ENCODE measurements around the gene ZBTB7C.

The ZBTB7C gene

DNA sequence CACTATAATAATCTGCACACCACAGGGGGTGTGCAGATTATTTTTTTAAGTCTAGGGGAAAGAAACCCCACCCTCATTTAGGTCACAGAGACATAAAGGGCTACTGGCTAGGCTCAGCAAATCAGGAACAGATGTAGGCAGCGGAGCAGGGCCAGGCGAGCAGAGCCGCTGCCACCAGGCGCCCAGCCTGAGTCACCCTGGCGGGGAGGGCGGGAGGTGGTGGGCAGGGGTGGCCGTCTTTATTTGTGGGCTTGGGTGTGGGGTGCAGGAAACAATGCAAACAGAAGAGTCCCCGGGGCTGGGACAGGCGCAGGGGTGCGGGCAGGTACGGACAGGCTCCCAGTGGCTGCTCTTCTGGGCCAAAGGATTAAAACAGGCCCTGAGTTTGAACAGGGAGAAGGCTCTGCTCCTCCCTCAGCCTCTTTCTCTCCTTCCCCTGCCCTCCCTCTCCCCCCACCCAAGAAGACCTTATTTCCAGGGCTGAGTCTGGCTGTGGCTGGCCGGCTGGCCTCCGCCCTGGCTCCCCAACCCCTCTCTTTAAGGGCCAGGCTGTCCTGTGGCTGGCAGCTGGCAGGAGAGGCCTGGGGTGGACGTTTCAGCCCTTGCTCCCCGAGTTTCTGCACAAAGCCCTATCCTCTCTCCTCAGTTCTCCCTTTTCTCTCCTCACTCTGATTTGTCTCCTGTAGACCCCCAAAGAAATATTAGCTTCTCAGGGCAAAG is 335.8 kb downstream of the ZBTB7C start:
- DNase-seq, result no peak

DNA sequence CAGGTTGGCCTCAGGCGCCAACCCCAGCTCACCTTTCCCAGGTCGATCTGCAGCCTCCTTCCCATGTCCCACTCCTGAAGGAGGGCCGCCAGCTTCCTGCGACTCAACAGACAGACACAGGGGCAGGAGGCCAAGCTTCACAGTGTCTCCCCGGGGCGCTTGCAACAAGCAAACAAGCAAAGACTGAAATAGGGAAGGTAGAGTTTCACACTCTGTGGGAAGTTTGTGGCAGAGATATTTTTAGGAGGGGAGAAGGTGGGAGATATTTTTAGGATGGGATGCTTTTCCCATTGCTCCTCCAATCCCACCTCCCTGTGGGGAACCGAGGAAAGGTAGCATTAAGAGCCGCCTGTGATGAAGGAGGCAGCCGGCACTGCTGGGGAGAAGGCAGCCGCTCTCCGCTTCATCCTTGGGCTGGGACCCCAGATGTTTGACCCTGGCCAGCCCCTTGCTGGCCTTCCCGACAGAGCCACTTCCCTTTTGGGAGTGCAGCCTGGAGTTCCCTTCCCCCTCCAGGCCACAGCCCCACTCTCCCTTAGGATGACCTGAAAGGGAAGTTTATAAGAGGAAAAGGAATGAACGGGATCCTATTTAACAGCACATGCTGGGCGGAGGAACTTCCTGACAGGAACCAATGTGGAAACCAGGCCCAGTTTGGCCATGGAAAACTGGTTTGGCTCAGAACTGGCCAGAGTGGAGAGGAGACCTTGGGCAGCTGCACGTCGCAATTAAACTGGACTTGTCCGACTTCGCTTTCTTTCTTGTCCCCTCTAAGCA is 336.6 kb downstream of the ZBTB7C start:
- DNase-seq, result no peak

DNA sequence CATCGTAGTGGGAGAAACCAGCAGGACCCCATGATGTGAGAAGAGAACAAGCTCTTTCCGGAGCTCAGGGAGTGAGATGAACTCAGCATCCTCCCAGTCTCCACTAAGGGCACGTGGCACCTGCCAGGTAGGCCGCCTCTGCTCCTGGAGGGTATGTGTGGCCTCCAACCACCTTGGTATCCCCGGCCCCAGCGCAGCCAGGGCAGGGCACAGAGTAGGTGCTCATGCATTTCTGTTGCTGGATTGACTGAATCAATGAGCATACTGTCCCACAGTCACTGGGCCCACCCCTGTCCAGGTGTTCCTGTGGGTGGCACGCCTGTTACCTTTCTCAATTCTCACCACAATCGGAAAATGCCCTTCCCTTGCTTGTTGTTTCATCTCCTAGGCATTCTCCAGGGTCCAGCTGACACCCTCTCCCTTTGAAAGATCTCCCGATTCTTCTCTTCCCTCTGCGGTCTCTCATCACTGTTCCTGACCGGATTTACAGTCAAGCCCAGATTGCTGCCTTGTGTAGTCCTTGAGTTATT is 340.2 kb downstream of the ZBTB7C start:
- DNase-seq, result no peak

DNA sequence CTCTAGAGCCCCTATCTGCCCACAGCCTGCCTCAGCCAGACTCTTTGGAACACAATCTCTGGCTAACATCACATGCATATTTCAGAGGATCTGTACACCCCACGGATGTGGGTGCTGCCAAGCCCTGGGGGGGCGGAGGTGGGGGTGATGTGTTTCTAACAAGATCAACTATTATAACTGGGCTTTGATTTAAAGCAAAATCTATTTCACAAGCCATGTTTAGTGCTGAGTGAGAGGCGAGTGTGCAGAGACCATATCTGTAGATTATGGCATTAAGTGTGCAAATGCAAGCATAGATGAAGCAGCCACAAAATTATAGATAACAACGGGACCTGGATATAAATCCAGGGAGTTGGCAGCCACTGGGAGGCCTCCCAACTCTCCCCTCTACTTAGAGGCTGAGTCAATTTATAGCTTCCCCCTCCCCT is 342.9 kb downstream of the ZBTB7C start:
- DNase-seq, result no peak

DNA sequence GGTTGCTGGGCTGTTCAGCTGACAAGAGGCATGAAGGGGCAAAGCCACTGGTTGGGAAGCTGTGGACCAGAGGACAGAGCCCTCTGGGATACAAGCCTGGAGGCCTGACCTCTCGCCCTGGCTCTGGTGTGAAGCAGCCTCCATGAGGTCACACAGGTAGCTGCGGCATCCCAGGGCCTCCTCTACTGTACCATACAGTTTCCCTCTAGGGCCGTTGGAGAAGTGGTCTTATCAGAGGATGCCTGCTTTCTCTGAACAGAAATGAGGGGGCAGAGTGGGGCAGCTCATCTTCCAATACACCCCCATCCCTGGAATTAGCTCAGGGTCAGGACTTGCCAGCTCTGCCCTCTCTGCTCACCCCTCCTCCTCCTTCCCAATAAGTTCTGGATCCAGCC is 343.6 kb downstream of the ZBTB7C start:
- no peak for DNase-seq

DNA sequence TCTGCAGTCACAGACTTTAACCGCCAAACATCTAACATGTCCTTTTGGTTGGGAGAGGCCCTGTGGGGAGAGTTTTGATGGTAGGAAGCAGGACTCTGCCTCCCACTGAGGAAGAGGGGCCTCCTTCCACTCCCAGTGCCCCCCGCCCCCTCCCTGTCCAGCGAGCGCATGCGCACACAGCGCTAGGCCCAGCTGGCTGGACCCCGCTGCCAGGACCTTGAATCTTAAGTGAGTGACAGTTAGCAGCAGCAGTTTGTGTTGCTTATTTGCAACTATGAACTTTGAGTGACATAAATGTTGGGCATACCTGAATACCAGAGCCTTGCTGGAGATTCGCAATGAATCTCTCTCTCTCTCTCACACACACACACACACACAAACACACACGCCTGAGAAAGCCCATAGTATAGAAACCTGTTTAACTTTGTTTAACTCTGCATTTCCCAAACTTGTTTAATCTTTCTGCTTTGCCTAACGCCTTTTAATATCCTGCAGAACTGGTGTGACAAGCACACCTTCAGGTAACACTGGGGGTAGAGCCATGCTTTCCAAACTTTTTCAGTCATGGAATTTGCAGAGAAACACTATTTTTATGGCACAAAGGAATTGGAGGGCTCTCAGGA is 344.1 kb downstream of the ZBTB7C start:
- DNase-seq, result no peak

DNA sequence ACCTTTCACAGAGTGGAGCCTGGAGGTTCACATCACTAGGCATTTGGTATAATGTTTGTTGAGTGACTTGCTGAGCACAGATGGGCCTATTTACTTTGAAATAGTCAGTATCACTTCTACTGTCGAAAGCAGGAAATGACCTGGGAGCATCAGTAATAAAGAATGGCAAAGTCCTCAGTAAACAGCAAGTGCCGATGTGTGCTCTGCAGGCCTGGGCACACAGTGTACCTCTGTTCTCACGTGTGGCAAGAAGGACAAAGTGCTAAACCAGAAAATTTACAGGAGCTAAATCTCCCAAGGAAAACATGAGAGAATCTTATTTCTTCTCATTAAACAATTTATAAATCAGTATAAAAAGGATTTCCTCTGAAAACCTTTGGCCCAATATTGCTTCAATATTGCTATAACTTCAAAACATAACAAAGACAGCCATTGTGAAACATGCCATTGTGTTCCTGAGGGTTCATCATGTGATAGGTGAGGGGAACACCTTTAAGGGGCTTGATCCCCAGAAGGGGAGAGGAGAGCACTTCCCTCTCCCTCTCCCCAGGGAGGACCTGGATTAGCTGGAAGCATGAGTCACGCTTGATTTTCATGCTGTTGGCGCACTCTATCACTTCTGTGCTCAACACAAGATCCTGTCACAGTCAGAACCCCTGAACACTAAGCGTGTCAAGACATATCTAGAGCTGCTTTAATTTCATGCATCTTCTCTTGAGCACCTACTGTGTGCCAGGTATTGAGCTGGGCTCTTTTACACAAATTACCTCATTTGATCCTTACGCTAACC is 347.2 kb downstream of the ZBTB7C start:
- DNase-seq, result no peak

DNA sequence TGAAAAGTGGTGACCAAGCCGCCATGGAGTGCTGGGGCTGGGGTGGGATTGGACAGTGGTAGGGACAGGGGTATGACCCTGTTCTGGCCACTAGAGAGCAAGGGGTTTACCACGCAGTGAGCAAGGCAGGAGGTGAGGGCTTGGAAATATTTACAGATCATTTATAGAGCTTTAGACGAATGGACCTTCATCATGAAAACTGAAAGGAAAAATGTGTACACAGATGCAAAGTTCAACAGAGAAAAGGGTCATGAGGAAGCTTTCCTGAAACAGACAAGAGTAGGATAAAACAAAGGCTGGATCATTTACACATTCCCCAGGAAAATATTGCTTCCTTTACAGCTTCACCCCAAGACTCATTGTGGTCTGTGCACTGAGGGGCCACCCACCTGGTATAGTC is 348.2 kb downstream of the ZBTB7C start:
- DNase-seq, result no peak

DNA sequence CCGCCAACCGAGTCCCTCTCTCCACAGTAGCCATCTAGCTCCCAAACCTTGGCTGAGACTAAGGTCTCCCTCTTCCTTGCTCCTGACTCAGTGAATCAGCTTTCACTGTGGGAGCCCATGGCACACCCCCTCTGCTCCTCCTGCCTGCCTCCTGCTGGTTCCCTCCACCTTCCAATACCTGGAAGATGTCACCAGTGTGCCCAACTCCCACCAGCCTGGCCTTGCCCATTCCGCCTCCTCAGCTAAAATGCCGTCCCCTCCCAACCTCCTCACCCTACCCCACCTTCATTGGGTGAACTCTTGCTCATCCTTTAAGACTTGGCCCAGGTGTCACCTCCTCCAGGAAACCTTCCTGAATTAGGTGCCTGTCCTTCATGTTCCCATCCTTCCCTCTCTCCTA is 348.8 kb downstream of the ZBTB7C start:
- DNase-seq, result no peak

DNA sequence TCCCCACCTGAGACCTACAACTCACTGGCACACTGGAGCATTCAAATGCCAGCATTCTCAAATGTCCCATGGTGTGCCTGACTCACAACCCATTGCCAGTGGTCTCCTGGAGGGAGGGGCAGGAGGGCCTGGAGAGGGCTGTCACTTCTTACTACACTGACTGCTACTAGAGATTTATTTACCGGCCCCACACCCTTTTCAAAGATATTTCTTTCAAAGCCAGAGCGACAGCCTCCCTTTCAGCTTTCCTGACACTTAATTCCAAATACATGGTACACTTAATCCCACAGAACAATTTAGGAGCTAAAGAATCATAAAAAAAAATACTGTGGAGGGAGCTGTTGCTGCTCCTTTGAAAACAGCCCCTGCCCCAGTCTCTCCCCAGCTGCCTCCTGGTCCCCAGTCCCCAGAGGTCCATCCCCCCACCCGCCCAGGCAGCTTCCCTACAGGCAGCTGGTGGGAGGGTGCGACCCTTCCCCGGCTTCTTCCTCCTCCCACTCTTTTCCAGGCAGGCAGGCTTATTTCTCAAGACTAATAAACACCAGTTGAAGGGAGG is 349.6 kb downstream of the ZBTB7C start:
- no peak for DNase-seq

DNA sequence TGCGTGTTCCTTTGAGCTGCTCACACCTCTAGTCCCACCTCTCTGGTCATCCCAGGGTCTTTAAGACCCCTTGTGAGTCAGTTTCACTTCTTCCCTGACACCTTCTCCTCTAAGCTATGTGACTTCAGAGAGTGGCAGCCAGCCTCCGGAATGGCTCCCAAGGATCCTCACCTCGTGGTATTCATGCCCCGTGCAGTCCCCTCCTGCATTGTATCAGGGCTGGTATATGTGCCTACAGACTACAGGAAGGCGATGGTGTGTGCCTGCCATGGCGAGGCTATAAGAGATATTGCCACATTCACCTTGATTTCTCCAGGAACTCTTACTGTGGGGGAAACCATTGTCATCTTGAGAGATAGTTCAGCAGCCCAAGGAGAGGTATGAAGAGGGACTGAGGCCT is 350.7 kb downstream of the ZBTB7C start:
- DNase-seq, result no peak

DNA sequence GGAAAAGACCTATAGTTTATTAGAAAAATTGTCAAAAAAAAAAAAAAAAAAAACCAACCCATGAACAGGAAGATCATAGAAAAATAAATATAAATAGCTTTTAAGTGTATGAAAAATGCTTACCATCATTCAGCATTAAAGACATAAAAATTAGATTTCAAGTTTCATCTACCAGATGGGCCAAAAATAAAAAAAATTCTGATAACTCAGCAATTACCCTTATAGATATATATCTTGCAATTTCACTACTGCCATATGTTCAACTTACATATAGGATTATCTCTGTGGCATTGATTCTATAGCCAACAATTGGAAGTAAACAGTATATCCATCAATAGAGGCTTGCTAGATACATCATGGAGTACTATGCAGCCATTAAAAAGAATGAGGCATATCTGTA is 352.2 kb downstream of the ZBTB7C start:
- no peak for DNase-seq

DNA sequence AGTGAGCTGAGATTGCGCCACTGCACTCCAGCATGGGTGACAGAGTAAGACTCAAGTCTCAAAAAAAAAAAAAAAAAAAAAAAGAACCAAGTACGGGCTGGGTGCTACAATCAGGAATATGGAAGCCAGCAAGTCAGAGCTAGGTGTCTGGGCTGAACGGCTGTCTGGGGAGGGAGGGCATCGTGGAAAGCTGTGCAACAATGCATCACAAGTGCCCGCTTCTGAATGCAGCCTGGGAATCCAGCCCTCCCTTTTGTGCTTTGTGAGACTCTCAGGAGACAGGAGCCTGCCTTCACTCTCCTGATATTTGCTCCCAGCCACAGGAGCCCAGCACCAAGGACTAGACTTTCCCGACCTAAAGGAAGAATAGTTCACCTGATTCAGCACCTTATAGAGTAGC is 353.8 kb downstream of the ZBTB7C start:
- no peak for DNase-seq

DNA sequence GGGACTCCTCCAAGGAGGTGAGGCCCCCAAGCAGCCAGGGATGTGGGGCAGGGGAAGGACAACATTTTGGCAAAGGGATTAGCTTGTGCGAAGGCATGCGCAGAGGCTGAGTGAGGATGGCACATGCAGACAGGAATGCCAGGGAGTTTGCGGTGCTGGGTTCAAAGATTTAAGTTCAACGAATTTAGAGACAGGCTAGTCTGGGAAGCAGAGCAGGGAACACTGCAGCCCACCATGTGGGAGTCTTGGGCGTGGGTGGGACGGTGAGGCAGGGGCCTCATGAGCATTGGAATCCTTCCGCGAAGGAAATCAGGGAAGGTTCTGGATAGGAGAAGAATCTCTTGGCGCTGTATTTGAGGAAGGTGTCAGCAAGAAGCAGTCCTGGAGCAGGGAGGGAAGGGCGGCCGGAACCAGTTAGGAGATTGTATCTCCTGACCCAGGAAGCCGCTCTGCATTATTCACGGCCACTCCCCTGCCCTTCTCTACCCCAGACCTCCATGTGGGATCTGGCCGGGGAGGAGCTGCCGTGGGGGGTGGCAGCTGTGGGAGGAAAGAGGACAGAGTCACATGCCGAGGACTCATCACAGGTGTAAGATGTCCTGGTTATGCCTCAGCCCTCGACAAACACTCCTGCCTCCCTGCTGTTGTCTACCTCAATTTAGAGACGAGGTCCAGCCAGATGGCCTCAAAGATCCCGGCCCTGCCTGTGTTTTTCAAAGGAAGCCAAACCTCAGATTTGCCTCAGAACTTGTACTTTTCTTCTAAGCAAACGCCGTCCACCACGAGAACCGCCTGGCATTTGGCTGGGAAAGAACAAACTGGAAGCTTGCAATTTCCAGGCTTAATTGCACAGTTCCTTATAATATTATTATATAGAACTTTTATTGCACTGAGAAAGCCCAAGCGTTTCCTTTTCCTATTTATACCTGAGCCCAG is 355.0 kb downstream of the ZBTB7C start:
- no peak for DNase-seq

DNA sequence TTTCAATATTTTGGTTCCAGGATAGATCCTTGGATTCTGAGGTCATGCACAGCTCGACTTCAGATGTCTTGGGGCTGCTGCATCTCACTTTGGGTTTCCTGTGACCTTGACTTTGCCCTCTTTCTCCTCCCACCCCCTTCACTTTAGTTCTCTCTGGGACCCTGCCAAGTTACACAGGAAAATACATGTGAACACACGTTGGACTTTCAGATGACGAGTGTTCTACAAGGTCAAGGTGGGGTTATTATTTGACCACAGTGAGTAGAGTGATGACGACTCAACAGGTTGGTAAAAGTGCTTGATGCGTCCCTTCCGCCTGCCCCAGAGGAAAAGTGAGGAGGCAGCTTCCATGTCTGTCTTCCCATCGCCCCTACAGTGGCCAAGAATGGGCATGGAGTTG is 356.3 kb downstream of the ZBTB7C start:
- no peak for DNase-seq

DNA sequence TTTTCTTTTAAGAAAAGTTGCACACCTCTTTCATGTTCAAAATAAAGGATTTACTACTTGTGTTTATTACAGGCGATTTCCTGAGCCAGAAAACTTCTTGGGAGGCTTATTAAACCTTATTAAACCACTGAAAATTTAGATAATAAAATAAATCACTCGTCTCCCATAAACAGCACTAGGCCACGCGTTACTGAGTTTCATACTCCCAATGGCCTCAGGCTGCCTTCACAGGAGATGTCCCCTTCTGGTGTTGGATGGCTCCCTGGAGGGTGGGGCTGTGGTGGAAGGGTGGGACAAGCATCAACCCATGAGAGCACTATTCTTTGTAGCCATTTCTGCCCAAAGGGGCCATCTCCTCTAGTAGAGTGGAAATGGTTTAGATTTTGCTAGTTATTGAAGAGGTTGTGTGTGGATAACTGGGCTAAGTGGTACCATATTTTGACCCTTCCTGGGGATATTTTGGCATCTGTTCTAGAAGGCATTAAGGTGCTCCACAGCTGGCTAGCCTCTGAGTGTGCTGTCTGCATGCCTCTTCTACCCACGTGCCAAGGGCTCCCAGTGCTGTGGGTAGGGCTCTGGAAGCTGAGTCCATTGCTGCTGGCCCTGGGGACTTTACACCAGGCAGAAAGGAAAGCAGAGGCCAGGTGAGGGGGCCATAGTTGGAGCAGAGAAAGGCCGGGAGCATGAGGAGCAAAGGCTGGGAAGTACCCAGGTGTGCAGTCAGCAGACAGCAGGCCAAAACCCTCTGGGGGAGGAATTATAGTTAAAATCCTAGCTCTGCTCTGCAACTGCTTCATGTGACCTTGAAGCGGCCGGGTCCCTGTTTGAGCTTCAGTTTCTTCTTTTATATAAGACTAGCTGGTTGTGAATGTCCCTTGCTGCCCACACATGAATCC is 357.0 kb downstream of the ZBTB7C start:
- DNase-seq, result no peak

DNA sequence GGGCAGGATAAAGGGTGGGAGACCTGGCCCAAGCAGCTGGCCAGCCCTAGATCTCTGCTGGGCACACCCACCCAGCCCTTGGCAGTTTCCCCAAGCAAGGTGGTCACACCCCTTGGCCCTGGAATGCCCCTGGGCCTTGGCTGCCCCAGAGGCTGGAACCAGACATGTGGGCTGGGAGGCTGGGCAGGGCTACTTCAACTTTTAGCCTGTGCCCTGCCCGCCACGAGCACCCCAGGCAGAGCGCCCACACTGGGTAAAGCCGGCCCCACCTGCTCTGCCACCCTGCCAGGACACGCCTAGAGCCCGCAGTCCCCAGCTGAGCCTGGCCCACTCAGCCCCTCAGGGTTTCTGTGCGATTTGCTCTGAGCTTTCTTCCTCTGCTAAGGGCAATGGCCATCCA is 359.0 kb downstream of the ZBTB7C start:
- DNase-seq, result no peak

DNA sequence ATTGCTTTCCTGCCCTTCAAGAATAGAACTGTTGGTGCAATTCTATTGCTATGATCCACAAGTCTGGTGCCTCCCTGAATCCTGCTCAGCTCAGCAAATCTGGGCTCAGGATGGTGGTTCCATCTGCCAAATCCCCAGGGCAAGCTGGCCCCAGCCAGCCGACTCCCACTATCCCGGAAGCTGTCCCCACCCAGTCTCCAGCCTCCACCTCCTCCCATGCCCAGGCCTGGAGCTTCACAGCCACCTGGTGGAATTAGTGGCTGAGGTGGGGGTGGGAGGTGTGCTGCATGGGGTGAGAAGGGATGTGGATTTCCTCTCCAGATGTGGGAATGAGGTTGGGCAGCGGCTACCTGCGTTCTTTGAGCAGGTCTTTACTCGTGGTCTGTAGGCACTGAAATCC is 359.4 kb downstream of the ZBTB7C start:
- no peak for DNase-seq

DNA sequence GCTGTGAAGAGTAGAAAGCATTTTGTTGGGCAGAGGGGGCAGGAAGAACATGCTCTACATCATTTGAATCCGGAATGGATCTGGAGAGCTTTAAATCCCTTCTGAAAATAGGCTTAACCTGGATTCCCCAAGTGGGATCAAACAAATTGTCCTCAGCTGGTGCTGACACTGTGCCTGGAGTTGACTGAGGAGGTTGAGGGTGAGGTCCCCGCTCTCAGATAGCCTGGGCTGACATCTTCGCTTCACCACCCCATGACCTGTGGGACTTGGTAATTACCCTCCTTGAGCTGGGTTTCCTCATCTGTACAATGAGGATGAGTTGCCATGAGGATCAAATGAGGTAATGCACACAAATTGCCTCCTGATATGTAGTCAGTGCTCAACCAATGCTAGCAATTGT is 360.9 kb downstream of the ZBTB7C start:
- DNase-seq, result no peak

DNA sequence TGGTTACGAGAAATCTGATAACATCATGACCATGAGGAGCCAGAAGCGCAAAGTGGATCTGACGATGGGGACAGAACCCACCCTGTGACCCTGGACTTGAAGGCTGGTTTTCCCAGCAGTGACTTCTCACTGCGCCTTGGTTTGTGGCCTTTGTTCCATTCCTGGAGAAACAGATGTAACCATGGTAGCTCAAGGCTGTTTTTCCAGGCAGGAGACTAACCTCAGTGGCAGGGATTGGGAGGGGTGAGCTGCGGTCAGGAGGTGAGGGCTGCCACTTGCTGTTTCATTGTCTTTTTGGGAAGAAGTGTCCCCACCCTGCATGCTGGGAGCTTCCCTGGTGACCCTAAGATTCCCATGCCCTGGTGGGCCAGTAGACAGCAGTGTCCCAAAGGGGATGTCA is 362.3 kb downstream of the ZBTB7C start:
- DNase-seq, result no peak

DNA sequence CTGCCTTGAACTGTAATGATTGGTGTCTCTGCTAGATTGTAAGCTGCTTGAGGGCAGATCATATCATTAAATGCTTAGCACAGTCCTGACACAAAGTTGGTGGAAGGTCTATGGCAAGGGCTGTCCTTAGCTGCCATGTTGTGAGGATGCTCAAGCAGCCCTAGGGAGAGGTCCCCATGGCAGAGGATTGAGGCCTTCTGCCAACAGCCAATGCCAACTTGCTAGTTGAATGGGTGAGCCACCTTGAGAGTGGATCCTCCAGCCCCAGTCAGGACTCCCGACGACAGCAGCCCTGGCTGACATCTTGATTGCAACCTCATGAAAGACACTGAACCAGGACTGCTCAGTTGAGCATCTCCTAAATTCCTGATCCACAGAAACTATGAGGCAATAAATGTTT is 363.4 kb downstream of the ZBTB7C start:
- DNase-seq, result no peak
